ENCODE results near the gene NFIA.

Gene NFIA

DNA sequence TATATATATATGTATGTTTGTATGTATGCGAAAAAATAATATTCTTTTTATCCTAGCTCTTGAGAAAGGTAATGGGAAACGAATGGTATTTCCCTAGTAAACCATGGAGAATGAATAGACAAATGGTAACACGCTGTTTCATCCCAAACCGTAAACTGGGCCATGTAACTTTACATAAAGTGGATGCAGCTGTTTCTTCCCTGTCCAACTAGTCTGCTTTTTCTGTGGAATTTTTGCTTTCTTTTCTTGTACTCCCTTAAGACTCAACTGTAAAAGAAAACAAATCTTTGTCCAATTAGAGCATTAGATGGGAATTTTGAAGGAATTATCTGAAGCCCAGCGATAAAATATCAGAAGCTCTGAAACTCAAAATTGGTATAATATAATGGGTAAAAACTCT, 198.1 kb downstream of the NFIA start:
- DNase-seq: no peak

DNA sequence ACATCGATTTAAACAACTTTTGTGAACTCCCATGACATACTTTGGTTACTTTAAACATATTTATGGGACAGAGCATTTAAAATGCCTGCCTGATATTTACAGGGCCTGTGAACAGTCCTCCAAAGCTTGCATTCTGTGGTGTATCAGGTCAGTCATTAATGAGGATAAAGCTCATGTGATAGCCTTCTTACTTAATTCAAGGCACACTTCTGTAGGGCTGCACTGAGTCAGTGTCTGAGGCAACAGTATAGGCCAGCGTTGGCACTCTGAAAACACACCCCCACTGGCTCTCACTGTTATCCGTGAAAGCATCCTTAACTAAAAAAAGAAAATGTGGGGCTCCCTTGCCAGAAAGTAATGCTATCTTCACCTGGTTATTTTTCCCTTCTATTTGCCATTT, 200.0 kb downstream of the NFIA start:
- no peak for DNase-seq

DNA sequence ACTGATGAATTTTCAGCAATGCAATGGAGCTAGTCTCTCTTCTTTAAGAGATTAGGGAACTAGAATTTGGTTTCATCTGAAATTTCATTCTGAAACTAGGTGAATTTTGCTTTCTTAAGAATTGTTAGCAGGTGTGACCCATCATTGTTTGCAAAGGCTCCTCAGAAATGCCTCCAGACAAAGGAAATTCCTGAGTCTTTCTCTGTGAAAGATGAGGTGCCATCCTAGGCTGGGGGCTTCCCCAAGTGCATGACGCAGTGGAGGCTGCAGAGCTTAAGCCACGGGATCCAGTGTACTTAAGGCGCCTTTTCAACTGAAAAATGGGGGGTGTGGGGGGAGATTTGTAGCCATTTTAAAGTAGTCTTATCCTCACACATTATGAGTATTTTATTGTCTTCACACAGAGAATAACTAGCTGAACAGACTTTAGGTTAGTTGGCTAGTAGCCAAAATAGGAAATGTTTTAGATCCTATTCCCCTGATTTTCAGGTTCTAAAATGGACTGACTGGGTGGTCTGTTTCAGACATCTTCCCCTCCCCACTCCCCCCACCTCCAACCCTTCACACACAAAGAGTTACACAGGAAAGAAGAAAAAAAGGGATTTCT, 202.0 kb downstream of the NFIA start:
- no peak for DNase-seq

DNA sequence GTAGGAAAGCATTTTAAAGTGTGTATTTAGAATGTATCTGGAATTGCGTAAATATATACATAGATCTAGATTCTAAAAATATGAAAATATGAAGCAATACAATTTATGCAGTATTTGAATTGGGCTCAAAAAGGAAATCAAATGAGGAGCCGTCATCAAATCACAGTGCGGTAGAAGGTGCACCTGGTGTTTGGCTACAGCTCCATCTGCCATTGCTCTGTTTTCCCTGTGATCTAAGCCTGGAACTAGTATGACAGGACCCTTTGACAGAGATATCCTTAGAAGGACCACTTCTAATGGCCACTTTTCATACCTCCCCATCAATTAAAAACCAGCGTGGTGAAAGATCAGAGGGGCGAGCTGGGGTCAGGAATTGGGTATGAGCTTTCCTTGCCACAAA, 202.6 kb downstream of the NFIA start:
- no peak for DNase-seq

DNA sequence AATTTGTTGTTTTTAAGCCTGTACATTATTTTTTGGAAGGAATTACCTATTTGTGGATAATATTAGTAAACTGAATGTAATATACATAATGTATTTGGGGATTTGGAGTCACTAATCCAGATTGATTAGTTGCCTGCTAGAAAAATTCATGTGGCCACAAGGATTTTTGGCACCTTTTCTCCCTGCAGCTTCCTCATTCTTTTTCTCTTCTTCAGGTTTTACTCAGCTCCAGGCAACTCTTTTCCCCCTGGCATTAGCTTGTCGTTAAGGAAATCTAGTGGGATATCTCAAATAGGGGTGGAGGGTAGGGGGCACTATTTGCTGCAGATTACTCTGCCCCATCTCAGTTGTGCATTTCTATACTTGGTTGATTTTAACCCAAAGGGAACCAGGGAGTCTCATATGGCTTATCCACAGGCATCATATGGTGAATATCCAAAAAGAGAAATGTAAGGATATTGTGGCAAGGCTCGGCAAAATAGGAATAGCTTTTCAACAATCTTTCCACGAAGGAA, 203.1 kb downstream of the NFIA start:
- DNase-seq: no peak

DNA sequence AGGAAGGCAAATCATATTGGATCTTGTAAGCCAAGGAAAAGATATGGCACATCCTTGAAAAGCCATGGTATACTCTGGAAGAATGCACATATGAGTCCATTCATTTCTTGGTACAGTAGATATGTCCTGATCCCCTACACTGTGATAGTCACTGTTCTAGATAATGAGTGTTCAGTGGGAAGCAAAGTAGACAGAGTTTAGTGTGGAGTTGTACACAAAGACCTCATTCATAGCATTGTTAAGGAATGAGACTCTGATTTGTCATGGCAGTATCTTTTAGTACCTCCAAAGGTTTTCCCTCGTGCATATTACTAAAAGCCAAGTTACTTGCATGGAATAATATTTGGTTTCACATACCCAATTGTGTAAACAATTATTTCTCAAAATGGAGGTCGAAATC, 204.7 kb downstream of the NFIA start:
- DNase-seq: no peak

DNA sequence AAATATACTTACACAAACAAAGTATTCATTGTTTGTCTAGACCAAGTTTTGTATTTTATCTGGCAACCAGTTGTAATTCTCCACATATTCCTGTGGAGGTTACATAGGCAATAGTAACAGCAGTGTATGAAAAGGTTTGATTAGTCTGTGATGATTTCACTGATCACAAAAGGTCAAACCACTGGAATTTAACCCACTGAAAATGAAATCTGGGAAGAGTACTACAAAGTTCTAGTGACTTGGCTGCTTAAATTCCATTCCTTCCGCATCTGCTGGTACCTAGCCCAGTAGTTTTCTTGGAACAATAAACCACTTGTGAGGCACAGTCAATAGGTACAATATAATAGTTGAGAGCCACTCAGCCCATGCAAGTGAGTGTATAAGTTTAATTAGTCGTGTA, 205.4 kb downstream of the NFIA start:
- peak; percentile 80 for DNase-seq

DNA sequence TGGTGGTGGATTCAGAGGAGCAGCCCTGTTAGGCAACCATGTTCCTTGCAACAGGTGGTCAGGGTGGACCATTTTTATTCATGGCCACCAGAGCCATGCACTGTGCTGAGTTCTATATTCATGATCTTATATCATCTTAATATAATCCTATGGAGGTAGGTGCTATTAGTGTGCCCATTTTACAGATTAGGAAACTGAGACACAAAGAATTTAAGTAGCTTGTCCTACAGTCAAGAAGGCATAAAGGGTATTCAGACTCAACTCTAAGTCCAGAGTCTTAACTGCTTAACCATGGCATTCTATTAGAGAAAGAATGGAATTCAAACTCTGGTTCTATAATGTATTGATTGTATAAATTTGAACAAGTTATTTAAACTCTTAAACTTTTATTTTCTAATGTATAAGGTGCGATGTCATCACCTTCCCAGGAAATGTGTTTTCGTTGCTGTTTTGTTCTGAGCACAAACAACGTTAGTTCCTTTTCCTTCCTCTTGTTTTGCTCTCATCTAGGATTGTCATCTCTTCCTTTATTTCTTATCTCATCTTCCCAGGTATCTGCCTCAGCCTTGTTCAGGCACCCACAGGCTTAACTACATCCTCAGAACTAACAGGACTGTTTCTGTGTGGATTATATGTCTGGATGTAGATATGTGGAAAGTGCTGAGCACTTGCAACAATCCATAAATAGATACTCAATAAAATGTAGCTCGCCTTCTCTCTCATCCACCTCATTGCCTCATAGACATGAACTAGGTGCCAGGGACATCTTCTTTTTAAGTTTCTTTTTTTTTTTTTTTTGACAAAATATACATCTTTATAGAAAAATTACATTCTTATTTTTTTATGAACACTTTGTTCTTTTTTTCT, 207.1 kb downstream of the NFIA start:
- no peak for DNase-seq

DNA sequence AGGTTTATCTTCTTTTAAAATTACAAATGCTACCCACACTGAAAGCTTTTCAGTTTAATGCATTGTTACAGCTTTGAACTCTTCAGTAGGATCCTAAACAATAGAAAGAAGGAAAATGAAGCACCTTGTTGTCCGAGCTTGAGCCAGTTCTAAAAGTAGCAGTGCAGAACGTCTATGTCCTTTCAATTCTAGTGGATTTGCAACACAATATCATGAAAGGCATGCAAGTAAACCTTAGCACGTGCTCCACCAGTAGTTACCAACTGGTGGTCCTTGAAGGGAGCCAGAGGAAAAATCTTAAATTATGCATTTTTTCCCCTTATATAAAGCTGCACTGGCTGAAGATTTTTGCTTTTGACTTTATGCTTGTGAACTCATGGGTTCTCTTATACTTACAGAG, 208.2 kb downstream of the NFIA start:
- no peak for DNase-seq

DNA sequence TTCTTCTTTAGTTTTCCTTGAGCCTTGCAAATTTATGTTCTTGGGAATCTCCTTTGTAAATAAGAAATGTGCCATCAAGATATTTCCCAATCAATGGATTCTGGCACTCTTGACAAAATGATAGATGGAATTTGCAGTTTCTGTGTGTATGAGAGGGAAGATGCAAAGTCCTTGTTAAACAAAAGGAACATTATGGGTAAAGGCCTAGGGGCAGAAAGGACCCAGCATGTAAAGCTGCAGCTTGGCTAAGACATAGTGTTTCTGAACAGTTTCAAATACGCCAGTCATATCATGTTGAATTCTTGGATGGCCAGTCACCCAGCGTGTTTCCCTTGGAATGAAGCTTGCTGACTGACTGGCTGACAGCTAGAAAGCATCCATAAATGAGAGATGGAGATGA, 210.8 kb downstream of the NFIA start:
- DNase-seq: no peak

DNA sequence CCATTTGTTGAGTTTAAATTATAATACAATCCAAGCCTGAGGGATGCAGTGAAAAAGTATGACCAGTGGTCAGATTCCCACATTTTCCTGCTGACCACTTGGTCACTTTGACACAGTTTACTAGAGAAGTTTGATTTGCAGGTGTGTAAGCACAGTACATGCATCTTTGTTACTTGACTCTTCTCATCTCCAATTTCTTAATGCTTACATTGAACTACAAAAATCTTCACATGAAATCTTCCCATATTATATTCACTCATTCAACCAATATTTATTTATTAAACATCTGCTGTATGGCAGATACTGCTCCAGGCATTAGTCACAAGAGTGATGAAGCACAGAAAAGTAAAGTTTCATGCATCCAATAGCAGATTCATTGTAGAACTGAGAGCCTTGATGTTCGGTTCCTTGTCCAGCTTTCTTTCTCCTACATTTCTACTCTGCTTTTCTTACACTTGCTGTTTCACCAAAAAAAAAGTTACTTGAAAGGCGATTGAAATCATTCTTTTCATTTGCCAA, 211.7 kb downstream of the NFIA start:
- no peak for DNase-seq

DNA sequence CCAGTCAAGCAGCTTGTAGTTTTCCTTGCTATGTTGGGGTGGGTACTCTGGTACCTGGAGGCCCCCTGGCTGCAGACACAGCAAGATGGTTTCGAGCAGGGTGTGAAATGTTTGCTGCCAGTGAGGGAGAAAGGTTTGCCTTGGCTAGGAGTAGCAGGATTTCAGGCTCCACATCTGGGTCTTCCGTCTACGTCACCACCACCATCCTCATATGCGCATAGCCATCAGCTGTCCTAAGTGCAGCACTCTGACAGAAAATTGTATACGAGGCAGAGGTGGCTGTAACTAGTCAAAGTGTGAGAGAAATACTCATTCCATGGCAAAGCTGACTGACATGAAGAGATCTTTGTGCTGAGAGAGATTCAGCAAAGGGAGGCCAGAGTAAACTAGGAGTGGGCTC, 212.6 kb downstream of the NFIA start:
- no peak for DNase-seq

DNA sequence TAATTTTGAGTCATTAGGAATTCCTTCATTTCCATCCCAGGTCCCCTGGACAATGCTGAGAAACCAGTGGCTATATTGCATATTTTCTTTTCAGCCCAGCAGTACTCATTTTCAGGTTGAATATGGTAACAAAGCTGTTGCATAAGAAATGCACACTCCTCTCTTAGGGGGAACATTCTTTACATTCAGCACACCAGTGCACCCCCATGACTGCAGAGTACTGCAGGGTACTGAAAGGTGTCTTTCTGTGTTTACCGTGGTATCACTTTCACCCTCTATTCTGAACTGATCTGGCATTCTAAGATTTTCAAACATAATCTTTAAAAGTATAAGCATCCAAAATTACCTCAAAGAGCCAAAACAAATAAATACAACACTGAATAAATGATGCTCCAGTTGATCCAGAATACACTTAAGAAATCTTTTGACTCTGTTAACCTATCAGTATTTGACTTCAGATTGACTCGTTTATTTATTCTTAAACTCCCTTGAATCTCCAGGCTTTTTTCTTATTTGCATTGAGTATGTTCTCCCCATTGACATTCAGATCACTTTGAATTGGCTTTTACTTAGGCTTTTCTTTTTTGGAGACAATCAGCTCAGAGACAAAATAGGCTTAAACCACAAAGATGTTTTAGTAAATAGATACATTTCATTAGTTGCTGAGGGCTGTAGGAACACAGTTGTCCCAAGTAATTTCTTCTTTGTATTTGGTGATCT, 213.6 kb downstream of the NFIA start:
- DNase-seq: no peak

DNA sequence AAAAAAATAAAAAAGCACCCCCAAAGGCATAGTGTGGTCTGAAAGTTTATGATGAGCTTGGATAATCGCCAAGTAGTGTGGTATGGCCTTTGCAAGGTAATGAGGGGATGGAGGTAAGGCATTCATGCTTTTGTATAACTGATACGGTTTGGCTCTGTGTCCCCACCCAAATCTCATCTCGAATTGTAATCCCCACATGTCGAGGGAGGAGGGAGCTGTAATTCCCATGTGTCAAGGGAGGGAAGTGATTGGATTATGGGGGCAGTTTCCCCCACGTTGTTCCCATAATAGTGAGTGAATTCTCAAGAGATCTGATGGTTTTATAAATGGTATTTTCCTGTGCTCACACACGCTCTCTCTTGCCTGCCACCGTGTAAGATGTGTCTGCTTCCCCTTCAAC, 215.5 kb downstream of the NFIA start:
- DNase-seq: no peak

DNA sequence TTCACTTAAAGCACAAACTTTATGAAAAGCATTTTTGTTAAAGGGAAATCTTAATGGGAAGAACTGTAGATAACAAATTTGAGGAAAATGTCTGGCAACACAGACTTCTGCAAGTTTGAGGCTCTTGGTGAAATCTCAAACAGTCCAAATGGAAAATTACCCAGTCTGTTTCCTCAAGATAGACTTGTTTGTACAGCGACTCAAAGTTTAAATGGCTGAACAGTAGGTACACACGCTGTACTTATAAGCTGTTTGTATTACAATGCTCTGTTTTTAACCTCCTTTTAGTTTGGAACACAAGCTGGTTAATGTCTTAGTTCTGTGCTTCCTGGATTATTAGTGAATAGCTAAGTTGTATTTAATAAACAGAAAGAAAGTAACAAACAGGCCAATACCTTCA, 217.1 kb downstream of the NFIA start:
- no peak for DNase-seq

DNA sequence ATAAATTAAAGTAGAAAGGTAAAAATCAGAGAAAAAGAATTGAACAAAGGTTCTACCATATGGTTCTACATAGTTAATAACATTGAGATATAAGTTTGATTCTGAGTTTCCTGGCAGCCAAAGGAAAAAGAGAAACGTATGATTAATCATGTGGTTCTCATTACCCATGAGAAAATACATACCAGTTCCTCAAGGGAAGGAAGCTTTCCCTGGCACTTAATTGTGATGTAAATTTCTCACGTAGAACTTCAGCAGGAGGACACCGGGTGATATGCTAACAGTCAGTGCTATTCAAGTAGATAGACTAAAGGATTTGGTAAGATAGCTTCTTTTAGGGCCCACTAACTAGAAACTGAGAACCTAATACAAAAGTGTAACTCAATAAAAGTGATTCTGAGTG, 218.5 kb downstream of the NFIA start:
- no peak for DNase-seq

DNA sequence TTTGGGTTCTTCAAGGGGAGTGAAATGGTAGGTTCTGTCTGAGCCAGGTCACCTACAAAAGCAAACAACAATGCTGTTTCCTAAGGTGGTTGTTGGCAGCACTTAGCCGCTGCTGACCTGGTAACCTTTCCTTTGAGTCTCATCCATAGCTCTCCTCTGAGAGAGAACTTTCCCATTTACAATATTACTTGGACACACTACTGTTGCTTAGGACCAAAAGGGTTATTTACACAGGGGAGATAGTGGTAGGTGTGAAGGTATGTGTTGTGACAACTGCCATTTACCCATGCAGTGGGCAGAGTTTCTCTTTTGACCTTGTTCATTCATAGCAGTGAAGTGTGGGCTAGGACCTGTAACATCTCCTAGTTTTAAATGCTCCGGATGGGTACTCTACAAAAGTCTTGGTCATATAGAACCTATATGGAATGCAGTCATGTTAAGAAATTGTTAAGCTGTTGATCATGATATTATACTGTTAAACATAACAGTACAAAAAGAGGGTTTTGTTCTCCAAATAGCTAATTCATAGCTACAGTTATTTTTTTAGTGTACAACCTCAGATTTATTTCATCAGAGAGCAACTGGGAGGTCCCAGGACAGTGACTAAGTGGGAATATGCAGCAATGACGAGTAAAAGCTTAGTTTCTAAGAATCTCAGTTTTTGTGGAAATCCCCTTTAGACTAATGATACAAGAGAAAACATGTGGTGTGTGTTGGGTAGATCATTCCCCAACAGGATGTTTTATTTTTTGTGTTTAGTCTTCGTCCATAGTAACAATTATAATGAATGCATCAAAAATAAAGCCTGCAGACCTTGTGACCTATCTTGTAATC, 219.7 kb downstream of the NFIA start:
- DNase-seq: no peak

DNA sequence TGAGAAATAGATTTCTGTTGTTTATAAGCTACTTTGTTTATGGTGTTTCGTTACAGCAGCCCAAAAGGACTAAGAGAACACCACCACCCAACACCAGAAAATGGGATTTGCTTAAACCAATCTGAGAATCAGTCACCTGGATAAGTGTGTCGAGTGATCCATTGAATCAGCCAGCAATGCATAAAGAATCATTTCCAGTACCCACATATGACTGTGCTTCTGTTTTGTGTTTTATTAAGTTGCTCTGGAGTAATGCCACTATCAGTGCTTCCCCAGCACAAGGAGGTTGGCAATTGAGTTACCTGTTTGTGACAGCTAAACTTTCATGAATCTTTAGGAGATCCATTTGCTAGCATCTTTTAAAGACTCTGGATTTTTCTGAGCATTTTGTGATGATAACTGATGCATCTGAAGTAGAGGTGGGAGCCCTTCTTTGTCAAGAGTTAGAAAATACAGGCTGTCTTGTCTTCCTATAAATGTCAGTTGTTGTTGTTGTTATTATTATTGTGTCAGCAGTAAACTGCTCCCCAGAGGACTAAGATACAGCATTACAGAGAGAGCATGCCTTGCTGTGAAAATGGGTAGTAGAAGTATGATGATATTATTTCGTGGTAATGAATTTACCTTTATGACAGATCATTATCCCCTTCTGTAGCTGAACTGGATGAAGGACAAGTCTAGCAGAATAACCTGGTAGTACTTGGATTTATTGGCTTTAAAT, 225.2 kb downstream of the NFIA start:
- DNase-seq: no peak

DNA sequence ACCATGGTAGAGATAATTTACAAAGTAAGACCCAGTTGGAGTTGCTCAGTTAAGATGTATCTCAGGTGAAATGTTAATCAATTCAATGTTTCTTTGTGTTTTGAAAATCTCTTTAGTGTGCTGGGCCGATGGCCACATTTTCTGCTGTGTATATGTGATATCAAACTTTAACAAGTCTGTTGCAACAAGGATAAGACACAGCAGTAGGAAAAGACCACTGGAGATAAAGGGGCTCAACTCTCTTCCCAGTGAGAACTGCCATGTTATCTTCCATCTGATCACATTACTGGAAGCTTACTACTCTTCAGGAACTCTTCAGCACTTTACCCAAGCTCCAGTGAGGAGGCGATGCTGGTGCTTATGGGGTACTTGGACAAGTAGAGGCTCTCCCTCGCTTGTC, 227.7 kb downstream of the NFIA start:
- DNase-seq: no peak

DNA sequence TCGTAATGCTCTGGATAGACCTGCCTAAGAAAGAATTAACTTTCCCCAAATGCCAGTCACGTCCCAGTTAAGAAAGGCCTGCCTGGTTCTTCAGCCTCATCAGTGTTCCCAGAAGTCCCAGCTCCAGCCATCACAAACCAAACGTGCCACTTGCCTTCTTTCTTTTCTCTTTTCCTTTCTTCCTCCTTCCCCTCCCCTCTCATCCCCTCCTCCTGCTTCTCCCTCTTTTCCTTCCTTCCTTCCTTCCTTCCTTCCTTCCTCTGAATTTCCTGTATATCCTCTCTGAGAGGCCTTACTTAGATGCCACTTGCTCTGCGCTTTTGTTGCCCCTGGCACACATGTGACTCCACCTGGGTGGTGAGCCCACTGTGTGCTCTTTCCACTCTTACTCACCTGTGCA, 228.2 kb downstream of the NFIA start:
- no peak for DNase-seq

DNA sequence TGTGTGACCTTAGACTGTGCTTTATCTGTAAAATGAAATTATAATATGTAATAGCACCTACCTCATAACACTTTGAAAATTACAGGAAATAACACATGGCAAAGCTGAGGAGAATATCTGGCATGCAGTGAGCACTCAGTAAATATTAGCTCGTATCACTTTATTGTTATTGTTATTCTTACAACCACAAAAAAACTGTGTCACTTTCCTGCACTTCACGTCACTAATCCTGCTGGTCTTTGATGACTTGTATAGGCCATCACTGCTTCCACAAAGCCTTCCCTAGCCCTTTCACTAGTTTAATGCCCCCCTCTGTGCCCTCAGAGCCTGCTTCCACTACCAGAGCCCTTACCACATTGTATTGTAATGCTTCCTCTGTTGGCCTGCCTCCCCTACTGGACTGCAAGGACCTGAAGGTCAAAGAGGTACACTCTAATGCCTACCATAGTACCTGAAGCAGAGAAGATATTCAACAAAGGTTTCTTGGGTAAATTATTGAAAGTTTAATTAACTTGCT, 231.6 kb downstream of the NFIA start:
- no peak for DNase-seq

DNA sequence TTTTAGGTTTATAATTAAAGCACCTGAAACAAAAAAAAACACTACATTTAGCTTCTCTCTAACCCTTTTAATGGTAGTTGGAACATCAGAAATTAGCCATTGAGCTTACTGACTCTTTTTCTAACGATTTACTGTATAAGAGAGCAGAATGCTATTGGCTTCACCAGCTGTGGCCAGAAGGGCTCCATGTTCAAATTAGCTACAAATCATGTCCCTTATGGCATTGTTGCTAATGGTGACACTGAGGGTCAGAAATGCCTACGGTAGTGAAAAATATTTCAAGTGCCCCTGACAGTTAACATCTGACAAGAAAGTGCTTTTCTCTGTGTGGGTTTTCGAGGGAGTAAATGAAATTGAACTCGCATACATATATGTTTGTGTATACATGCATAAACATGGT, 232.7 kb downstream of the NFIA start:
- no peak for DNase-seq

Data from DMS79 (cell line).